ENCODE measurements around the gene CREM.

The CREM gene

GRCh38 chr10:35223016-35223415 is 96.4 kb downstream of the CREM start:
- FAIRE-seq, result no peak

- no peak for FAIRE-seq
Observed at GRCh38 chr10:35224045-35224740, 97.5 kb downstream of the CREM start.

GRCh38 chr10:35225204-35225603 is 98.6 kb downstream of the CREM start:
- no peak for FAIRE-seq

- FAIRE-seq, result no peak
Observed at GRCh38 chr10:35226507-35226906, 99.9 kb downstream of the CREM start.

- no peak for FAIRE-seq
Observed at GRCh38 chr10:35228058-35228457, 101.4 kb downstream of the CREM start.

- no peak for FAIRE-seq
Observed at GRCh38 chr10:35231646-35232045, 105.0 kb downstream of the CREM start.

- FAIRE-seq, result no peak
Observed at GRCh38 chr10:35232527-35232926, 105.9 kb downstream of the CREM start.

GRCh38 chr10:35234073-35234472 is 107.4 kb downstream of the CREM start:
- no peak for FAIRE-seq

- peak; percentile 27 for FAIRE-seq
Observed at GRCh38 chr10:35236739-35237138, 110.1 kb downstream of the CREM start.

- FAIRE-seq, result no peak
Observed at GRCh38 chr10:35237766-35238512, 111.3 kb downstream of the CREM start.

- FAIRE-seq, result no peak
Observed at GRCh38 chr10:35244549-35244948, 117.9 kb downstream of the CREM start.

GRCh38 chr10:35246770-35247343 is 120.2 kb downstream of the CREM start:
- no peak for FAIRE-seq

- no peak for FAIRE-seq
Observed at GRCh38 chr10:35251373-35252100, 124.9 kb downstream of the CREM start.

- FAIRE-seq, result no peak
Observed at GRCh38 chr10:35257057-35257983, 130.7 kb downstream of the CREM start.

GRCh38 chr10:35259769-35260397 is 133.2 kb downstream of the CREM start:
- FAIRE-seq, result no peak

- FAIRE-seq, result no peak
Observed at GRCh38 chr10:35262436-35262835, 135.8 kb downstream of the CREM start.
